Endothelial cell of umbilical vein (primary cell): ENCODE data around the gene TRMT44.

Experiments used
- CTCF ChIP-seq, 2 donors: IDR thresholded peaks; 1 replicate in 1 of 2; 2 replicates in 1 of 2; pipeline ENCODE4 v1.5.1; 2011; ENCODE audit warnings: low read length in 2 of 2, mild to moderate bottlenecking in 2 of 2, moderate library complexity in 2 of 2, control low read depth in 1 of 2, inconsistent platforms in 1 of 2, low read depth in 1 of 2; ENCODE audit not compliant: insufficient read depth in 1 of 2; ENCODE audit errors: extremely low read depth in 1 of 2
- EZH2 ChIP-seq: IDR thresholded peaks from 2 replicates; pipeline ENCODE4 v1.6.1; 2012; ENCODE audit warnings: borderline replicate concordance, low read depth, mild to moderate bottlenecking, moderate library complexity, low read length, inconsistent platforms; ENCODE audit not compliant: severe bottlenecking
- FOS ChIP-seq: IDR thresholded peaks from 2 replicates; pipeline ENCODE4 v1.6.1; 2011; ENCODE audit warnings: mild to moderate bottlenecking, low read length, moderate library complexity, borderline replicate concordance; ENCODE audit not compliant: insufficient read depth
- GATA2 ChIP-seq: IDR thresholded peaks from 2 replicates; pipeline ENCODE4 v1.7.0; 2011; ENCODE audit warnings: low read depth, mild to moderate bottlenecking, moderate library complexity, mixed read lengths, low read length; ENCODE audit not compliant: insufficient read length, insufficient read depth
- JUN ChIP-seq: IDR thresholded peaks from 2 replicates; pipeline ENCODE4 v1.6.1; 2011; ENCODE audit warnings: borderline replicate concordance, low read depth; ENCODE audit not compliant: insufficient read length, insufficient read depth
- MAX ChIP-seq: IDR thresholded peaks from 2 replicates; pipeline ENCODE4 v1.6.1; 2011; ENCODE audit not compliant: insufficient read depth, insufficient read length
- MYC ChIP-seq: IDR thresholded peaks from one replicate; pipeline ENCODE4 v1.6.1; 2011; ENCODE audit warnings: mild to moderate bottlenecking, low read depth, low read length
- POLR2A ChIP-seq: IDR thresholded peaks from 2 replicates; pipeline ENCODE4 v1.6.1; 2012; ENCODE audit warnings: low read depth, mild to moderate bottlenecking, control low read depth, low read length
- POLR2AphosphoS5 ChIP-seq: IDR thresholded peaks from 2 replicates; pipeline ENCODE4 v1.6.1; 2012; ENCODE audit warnings: low read depth, mild to moderate bottlenecking, control low read depth, low read length, moderate library complexity; ENCODE audit not compliant: insufficient read depth

GRCh38 chr4:8453957-8454356, 13.4 kb downstream of the TRMT44 start:
- no peak for TF ChIP-seq MYC
- TF ChIP-seq CTCF (IDR thresholded peaks at IDR 0.05; ENCODE audit: extremely low read depth in 1 of 2, insufficient read depth in 1 of 2, low read depth in 1 of 2, low read length in 2 of 2), result no peak
- no peak for TF ChIP-seq POLR2AphosphoS5
- TF ChIP-seq POLR2A, result no peak
- TF ChIP-seq EZH2, result no peak
- TF ChIP-seq FOS, result no peak
- TF ChIP-seq JUN, result no peak
- TF ChIP-seq GATA2, result no peak
- TF ChIP-seq MAX, result no peak
